Vagina (tissue), 2 donors: Measurements from ENCODE around the gene BMPR1B. TPM values are rescaled to one million over a fixed set of nuclear protein-coding genes. Genes with fewer than 3 reads are reported as not detected.
A peak's percentile ranks its signal among the peaks of the same experiment; 100 is the strongest.

Experiments
- DNase-seq, 2 donors: peaks; one replicate each; pipeline ENCODE4 v3.0.0-alpha.2; 2017; ENCODE audit errors: extremely low spot score in 2 of 2
- H3K27ac ChIP-seq: fragments of 200-600 bp; sonication (generic); one replicate; pipeline ENCODE4 v1.5.1; 2019
- H3K27me3 ChIP-seq: fragments of 200-600 bp; sonication (generic); one replicate; pipeline ENCODE4 v1.5.1; 2019
- H3K36me3 ChIP-seq, 2 donors: fragments of 200-600 bp; sonication (generic); one replicate each; pipeline ENCODE4 v1.5.1; 2017 to 2019
- H3K4me1 ChIP-seq: fragments of 200-600 bp; sonication (generic); one replicate; pipeline ENCODE4 v1.5.1; 2019
- H3K4me3 ChIP-seq, 2 donors: fragments of 200-600 bp; sonication (generic); 1 replicate in 1 of 2; 2 replicates in 1 of 2; pipeline ENCODE4 v1.5.1; 2016 to 2019
- H3K9me3 ChIP-seq: fragments of 200-600 bp; sonication (generic); one replicate; pipeline ENCODE4 v1.5.1; 2019
- POLR2A ChIP-seq, 2 donors: fragments of 450-650 bp; IDR thresholded peaks; one replicate each; pipeline ENCODE4 v1.6.1; 2017; ENCODE audit warnings: antibody characterized with exemption in 2 of 2, mild to moderate bottlenecking in 2 of 2, moderate library complexity in 2 of 2
- POLR2AphosphoS5 ChIP-seq, 2 donors: sonication (generic); formaldehyde crosslinking; IDR thresholded peaks; one replicate each; pipeline ENCODE4 v1.9.0; 2017; ENCODE audit warnings: antibody characterized with exemption in 2 of 2, mild to moderate bottlenecking in 2 of 2, low read depth in 1 of 2; ENCODE audit not compliant: insufficient read depth in 1 of 2
- intact Hi-C: fragments of 100-400 bp; cut with DNase I; formaldehyde crosslinking; loops from one replicate; pipeline ENCODE4 v1.15.1; 2023
- total RNA-seq: library from RNA; depleted of rRNA; stranded (reverse); fragments of >200 nt; gene quantifications from one replicate; pipeline ENCODE4 v1.2.3, GENCODE V29; 2016
- TF ChIP-seq, protein P1 (sequence below), 3 experiments: fragments of 450-650 bp in 2 of 3; fragments of 200-600 bp in 1 of 3; sonication (generic) in 1 of 3; IDR thresholded peaks; one replicate each; pipeline ENCODE4 v1.5.1; 2017 to 2019; ENCODE audit warnings: antibody characterized with exemption in 3 of 3, mild to moderate bottlenecking in 2 of 3, moderate library complexity in 2 of 3

Gene BMPR1B
- total RNA-seq, 1 donor from 2014 or later: 0.49 TPM

DNA sequence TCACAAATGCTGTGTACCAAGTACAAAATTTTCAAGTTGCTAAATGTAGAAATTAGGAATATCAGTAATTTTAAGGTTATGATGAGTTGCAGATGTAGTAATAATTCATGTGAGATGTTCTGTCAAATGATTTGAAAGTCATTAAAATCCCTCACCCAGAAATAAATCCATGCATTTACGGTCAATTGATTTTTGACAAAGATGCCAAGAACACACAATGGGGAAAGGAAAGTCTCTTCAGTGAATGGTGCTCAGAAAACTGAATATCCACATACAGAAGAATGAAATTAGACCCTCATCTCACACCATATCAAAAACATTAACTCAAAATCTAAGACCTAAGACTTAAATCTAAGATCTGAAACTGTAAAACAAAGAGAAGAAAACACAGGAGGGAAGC lies 12.9 kb upstream of the BMPR1B start:
- H3K9me3 ChIP-seq: no peaks in the 10 kb centered on the region
- intact Hi-C loops: no loop called here
- TF ChIP-seq, protein P1, sequence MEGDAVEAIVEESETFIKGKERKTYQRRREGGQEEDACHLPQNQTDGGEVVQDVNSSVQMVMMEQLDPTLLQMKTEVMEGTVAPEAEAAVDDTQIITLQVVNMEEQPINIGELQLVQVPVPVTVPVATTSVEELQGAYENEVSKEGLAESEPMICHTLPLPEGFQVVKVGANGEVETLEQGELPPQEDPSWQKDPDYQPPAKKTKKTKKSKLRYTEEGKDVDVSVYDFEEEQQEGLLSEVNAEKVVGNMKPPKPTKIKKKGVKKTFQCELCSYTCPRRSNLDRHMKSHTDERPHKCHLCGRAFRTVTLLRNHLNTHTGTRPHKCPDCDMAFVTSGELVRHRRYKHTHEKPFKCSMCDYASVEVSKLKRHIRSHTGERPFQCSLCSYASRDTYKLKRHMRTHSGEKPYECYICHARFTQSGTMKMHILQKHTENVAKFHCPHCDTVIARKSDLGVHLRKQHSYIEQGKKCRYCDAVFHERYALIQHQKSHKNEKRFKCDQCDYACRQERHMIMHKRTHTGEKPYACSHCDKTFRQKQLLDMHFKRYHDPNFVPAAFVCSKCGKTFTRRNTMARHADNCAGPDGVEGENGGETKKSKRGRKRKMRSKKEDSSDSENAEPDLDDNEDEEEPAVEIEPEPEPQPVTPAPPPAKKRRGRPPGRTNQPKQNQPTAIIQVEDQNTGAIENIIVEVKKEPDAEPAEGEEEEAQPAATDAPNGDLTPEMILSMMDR (IDR thresholded peaks at IDR 0.05): no peak
- TF ChIP-seq POLR2AphosphoS5 (IDR thresholded peaks at IDR 0.05; ENCODE audit: insufficient read depth in 1 of 2, low read depth in 1 of 2): no peak
- TF ChIP-seq POLR2A (IDR thresholded peaks at IDR 0.05): no peak
- H3K27me3 ChIP-seq: no peaks in the 10 kb centered on the region
- no peaks in the 10 kb centered on the region for H3K4me1 ChIP-seq
- H3K36me3 ChIP-seq: no peaks in the 10 kb centered on the region
- H3K27ac ChIP-seq: no peak overlapping the region
- DNase-seq: no peak
- H3K4me3 ChIP-seq: no peak overlapping the region

DNA sequence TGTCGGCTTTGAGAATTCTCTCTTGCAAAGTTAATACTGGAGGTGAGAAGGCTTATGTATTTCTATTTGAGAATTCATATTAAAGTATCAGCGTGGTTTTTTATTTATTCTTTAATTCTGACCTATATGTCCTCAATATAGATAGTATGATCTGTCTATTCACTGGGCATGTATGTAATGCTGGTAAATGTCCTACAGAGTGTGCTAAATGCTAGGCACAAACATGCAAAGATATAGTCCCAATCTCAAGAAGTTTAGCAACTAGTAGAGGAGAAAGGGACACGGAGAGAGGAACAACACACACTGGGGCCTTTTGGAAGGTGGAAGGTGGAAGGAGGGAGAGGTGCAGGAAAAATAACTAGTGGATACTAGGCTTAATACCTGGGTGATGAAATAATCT lies 11.0 kb upstream of the BMPR1B start:
- no peak for DNase-seq
- no peak overlapping the region for H3K4me3 ChIP-seq
- H3K36me3 ChIP-seq: no peaks in the 10 kb centered on the region
- no peaks in the 10 kb centered on the region for H3K27me3 ChIP-seq
- H3K9me3 ChIP-seq: no peaks in the 10 kb centered on the region
- intact Hi-C loops: no loop called here
- H3K27ac ChIP-seq: no peak overlapping the region
- no peaks in the 10 kb centered on the region for H3K4me1 ChIP-seq
- TF ChIP-seq POLR2A (IDR thresholded peaks at IDR 0.05) (no peak), POLR2AphosphoS5 (IDR thresholded peaks at IDR 0.05; ENCODE audit: insufficient read depth in 1 of 2, low read depth in 1 of 2) (no peak)
- TF ChIP-seq, protein P1 (IDR thresholded peaks at IDR 0.05): no peak

DNA sequence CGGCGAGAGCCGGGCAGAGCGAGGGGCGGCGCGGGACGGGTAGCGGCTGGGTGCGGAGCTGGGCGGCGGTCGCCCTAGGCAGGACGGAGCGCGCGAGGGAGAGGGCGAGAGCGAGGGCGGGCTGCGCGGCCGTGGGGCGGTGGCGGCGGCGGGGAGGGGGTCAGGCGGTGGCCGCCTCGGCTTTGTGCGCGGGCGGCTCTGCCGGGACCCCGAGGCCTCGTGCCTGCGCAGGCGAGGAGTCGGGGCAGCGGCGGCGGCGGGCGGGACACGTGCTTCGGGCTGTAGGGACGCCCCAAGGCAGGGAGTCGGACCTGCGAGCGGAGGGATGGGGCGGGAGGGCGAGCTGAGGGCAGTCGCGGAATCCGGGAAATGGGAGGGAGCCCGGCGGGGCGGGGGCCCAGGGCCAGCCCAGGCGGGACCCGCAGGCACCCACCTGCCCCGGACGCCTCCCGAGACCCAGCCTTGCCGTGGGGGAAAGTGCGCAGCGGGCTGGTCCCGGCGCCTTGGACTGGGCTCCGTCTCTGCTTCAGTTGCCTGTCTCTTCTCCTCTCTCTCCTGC lies 465 bp downstream of the BMPR1B start:
- no peaks in the 10 kb centered on the region for H3K27me3 ChIP-seq
- no peaks in the 10 kb centered on the region for H3K9me3 ChIP-seq
- intact Hi-C loops: no loop called here
- TF ChIP-seq, protein P1 (IDR thresholded peaks at IDR 0.05): no peak
- TF ChIP-seq POLR2AphosphoS5 (IDR thresholded peaks at IDR 0.05; ENCODE audit: insufficient read depth in 1 of 2, low read depth in 1 of 2): no peak
- TF ChIP-seq POLR2A (IDR thresholded peaks at IDR 0.05): no peak
- H3K4me1 ChIP-seq: peaks cover 4% of the 10 kb centered on the region
- peak overlapping the region; percentile 44 to 55 for H3K4me3 ChIP-seq
- no peak overlapping the region for H3K27ac ChIP-seq
- no peaks in the 10 kb centered on the region for H3K36me3 ChIP-seq
- no peak for DNase-seq

- intact Hi-C loops: no loop called here
- H3K9me3 ChIP-seq: no peaks in the 10 kb centered on the region
- TF ChIP-seq POLR2AphosphoS5 (IDR thresholded peaks at IDR 0.05; ENCODE audit: insufficient read depth in 1 of 2, low read depth in 1 of 2) (no peak), POLR2A (IDR thresholded peaks at IDR 0.05) (no peak)
- TF ChIP-seq, protein P1 (IDR thresholded peaks at IDR 0.05): no peak
- H3K4me3 ChIP-seq: peak overlapping the region; percentile 44 to 55
- H3K27me3 ChIP-seq: no peaks in the 10 kb centered on the region
- H3K27ac ChIP-seq: no peak overlapping the region
- H3K4me1 ChIP-seq: peaks cover 4% of the 10 kb centered on the region
- DNase-seq: no peak
- H3K36me3 ChIP-seq: no peaks in the 10 kb centered on the region
These were observed 1.1 kb downstream of the BMPR1B start for GRCh38 chr4:94758700-94759399.

DNA sequence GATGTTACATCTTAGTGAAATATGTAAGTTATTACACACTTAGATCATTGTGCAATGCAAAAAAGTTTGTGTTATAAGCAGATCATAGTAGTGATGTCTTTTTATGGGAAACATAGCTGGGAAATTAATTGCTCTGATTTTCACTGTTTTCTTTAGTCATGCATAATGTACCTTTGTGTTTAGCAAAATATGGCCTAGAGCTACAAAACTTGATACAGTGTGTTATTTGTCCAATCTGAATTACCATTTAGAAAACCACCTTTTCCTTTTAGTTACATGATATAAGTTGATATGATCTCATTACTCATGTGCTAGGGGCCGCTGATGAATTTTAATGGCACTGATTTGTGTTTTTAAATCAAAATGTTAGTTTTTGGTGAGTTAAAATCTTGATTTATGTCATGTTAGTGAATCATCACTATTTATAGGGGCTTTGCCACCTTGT lies 2.0 kb downstream of the BMPR1B start:
- H3K36me3 ChIP-seq: no peaks in the 10 kb centered on the region
- no peaks in the 10 kb centered on the region for H3K9me3 ChIP-seq
- no peak for DNase-seq
- H3K27me3 ChIP-seq: no peaks in the 10 kb centered on the region
- no peak overlapping the region for H3K4me3 ChIP-seq
- H3K4me1 ChIP-seq: peaks cover 4% of the 10 kb centered on the region
- TF ChIP-seq POLR2AphosphoS5 (IDR thresholded peaks at IDR 0.05; ENCODE audit: insufficient read depth in 1 of 2, low read depth in 1 of 2) (no peak), POLR2A (IDR thresholded peaks at IDR 0.05) (no peak)
- TF ChIP-seq, protein P1 (IDR thresholded peaks at IDR 0.05): no peak
- intact Hi-C loops: no loop called here
- no peak overlapping the region for H3K27ac ChIP-seq
